GM21576 (cell line): ENCODE data around the gene PCNX2.
"Not testable (repeated sequence)": the region's sequence is repeated elsewhere in the genome, so short reads cannot be mapped to it uniquely, and the experiment has no call there.

Source experiments
- ATAC-seq: cut with Tn5 transposase; IDR thresholded peaks from one replicate; pipeline ENCODE4 v1.9.1; 2021; ENCODE audit warnings: mild to moderate bottlenecking, moderate library complexity; ENCODE audit not compliant: unreplicated experiment

PCNX2 gene

DNA sequence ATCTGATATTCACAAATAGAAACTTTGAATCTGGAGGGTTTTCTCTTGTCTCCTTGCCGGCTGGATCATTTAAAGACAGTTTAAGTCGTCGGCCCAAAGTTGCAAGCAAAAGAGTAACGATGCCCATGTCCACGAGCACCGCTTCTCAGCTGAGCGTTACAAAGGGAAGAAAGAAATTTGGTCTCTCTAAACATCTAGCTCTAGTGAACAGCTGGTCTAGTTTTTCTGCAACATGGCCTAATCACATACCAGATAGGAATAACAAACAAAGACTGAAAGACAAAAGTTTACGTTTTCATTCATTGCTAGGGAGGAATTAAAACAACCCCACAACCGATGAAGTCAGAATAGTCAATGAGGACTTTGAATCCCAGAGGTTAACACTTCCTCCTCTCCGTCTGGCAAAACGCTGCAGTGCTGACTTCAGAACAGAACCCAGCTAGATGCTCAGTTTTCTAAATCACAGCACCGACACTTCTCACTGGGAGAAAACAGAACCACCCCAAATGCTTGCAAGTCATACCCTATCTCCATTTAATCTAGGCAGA, 275.7 kb downstream of the PCNX2 start:
- no peak for ATAC-seq

DNA sequence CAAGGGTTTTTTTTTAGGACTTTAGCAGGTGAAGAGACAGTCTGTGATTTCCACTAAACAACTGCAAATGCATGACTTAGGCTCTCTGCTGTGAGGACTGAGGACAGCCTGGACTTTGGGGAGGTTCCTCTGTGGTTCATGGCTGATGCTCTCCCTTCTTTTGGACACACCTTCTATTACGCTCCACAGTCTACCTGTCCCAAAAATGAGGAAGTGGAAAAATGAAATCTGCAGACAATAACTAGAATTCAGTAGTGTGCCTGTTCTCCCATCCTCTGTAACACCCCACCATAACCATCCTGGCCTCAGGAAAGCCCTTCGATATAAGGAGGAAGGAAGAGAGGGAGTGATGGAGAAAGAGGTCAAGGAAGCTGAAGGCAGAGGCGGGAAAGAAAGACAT, 276.4 kb downstream of the PCNX2 start:
- ATAC-seq = no peak

DNA sequence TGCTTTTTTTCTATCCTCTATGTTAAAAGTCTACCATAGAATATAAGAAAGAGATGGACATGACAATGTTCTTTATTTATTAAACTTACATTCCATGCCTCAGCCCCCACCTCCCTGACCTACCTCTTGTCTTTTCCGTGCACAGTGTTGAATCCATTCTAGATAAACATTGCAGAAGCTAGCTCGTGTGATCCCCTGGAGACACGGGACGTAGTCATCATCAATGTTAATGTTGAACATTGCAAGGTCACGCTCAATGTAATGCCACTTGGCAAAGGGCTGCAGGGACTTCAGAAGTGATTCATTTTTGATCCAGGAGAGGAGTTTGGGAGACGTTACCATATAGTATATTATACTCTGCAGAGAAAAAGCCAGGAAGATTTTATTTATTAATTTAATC, 278.7 kb downstream of the PCNX2 start:
- ATAC-seq = no peak

DNA sequence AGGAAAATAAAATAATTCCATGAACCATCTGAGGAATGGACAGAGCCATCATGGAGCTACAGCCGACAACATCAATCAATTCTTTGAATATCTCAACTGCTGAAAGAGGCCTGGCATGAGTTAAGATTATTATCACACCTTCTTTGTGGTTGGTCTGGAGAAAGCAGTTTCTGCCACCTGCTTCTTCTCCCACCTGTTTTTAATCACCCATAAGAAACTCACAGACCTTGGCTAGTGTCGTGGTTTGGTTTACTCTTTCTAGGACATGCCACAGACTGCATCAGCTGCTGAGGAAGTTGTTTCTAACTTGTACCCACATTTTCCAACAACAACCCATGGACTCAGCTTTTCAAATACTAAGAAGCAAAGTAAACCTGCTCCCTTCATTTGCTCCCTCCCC, 279.6 kb downstream of the PCNX2 start:
- ATAC-seq = no peak

DNA sequence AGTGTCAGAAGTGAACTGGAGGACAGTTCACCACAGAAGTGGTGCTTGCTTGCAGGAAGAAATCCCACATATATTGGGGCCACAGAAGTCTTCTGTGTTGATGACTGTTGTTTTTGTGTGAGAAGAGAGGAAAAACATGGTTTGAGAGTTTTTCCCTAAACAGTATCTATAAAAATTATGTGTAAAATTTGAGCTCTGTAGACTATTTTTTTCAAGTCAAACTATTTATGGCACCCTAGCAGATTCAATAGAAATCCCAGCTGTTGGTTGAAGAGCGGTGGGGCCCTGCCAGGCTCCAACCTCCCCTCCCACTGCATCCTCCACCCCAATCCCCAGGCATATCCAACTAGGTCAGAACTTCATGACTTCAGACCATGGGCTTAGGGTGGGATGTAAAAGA, 283.5 kb downstream of the PCNX2 start:
- no peak for ATAC-seq

DNA sequence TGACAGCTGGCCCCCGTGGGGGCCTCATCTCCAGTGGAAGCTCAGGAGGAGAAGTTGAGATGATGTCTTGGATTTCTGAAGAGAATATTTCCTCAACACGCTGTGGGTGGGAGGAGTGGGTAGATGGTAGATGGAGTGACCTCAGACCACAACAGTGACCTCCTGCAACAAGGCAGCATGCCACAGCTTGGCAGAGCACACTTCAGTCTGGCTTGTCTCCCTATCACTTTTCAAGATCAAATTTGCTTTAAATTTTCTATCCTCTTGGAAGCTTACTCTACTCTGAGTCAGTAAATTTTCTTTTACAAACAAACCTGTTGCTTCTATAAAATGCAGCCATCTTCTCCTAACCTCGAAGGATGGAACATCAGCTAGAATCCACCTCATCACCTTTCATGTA, 285.4 kb downstream of the PCNX2 start:
- no peak for ATAC-seq

DNA sequence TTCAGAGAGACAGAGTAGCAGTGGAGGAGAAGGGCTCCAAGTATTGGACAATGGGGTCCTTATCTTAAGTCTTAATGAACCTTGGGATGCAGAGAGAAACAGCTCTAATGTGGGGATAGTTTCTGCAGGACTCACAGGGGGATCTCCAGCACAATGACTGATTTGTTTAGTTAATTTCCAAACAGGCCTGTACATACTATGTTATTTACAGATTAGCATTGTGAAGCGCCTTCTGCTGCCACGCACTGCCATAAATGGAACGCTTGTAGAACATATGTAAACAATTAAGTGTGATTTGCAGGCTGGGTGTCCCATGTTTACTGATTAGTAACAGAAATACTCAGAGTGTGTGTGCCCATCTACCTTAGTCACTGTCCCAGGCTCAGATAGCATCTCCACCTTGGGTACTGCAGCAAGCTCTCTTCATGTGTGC, 289.0 kb downstream of the PCNX2 start:
- no peak for ATAC-seq

DNA sequence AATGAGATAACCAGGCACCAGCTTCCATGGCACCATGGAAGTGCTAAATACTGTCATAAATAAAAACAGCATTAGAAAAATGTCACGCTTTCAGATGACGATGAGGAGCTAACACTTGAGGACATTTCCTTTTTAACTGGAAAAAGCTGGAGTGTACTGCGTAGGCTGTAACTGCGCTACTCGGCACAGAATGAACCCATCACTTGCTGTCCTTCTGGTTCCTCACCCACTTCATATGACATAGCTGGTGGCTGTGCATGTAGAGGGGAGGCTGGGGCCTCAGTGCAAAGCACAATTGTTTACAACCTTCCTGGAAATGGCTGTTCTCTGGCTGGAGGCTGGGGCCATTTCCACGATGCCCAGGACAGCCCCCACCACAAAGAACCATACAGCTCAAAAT, 289.4 kb downstream of the PCNX2 start:
- no peak for ATAC-seq

DNA sequence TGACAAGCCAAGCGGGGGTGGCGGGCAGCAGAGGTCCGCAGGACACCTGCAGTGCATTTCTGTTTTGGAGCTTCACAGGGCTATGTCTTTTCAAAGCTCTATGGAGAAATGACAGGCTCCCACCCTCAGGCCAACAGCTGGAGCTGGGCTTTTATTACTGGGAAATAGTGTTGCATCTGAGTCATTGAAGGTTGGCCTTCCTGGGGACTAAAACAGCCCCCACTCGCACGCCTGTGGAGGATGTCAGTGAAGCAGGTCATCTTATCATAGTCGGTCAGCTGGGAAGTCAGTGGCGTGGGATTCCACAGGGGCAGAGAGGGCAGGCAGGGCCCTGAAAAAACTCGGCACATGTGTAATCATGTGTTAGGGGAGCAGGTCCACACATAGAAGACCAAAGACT, 289.8 kb downstream of the PCNX2 start:
- ATAC-seq = no peak

DNA sequence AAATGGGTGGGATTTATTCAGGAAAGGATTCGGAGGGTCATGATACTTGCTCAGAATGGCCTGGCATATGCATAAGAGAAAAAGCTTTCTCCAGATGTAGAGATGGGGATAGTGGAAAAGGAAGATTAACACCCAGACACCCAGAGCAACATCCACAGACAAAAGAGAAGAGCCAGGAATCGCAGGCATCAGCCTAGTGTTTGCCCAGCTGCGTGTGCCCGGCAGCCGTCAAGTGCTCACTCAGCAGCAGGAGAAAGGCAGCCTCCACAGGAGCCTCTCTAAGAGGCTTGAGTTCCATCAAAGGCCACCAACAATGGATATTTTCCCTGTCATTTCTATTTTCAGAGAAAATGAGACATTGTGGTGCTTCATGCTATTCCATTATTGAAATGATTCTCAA, 290.4 kb downstream of the PCNX2 start:
- ATAC-seq = no peak

DNA sequence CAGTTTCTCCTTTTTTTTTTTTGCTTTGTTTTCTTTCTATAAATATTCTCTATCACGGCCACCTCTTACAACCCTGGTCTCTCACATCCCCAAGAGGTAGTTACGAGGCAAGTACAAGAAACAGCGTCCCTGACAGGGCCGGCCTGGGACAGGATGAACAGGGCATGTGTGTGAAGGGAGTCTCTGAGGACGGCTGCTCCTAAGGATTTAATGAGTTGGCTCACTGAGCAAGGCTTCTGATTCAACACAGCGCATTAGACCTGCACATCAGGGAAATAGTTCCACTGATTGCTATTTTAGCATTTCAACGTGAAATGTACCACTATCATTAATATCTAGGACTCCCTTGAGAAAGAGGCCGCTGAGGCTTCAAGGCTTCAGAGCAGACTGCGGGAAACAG, 291.1 kb downstream of the PCNX2 start:
- no peak for ATAC-seq

DNA sequence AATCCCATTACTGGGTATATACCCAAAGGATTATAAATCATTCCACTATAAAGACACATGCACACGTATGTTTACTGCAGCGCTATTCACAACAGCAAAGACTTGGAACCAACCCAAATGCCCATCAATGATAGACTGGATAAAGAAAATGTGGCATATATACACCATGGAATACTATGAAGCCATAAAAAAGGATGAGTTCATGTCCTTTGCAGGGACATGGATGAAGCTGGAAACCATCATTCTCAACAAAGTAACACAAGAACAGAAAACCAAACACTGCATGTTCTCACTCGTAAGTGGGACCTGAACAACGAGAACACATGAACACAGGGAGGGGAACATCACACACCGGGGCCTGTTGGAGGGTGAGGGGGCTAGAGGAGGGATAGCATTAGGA, 291.9 kb downstream of the PCNX2 start:
- ATAC-seq = not testable (repeated sequence)

DNA sequence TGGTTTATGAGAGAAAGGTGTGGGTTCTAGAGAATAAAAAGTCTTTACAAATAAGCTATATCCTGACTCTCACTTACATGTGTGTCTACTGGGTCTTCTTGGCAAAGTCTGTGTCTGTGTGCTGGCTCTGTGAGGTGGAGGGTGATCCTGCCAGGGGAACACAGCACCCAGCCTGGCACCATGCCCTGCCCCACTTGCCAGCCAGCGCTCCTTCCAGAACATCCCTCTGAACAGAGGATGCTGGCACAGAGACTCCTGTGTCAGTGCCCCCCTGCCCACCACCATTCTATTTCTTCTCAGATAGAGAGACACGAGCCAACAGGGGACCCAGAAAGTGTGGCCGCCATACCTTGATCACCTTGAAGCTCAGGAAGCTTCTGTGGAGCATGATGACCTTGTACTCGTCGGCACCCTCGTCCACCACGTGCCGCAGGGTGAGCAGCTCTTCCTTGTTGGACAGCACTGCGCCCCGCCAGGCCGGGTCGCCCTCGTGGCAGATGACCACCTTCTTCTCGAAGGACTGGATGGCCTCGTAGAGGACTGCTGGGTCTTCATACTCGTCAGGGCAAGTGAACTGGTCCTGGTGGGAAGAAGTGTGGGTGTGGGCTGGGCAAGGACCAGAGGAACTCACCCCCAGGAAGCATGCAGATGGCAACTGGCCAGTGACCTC, 295.4 kb downstream of the PCNX2 start:
- no peak for ATAC-seq

DNA sequence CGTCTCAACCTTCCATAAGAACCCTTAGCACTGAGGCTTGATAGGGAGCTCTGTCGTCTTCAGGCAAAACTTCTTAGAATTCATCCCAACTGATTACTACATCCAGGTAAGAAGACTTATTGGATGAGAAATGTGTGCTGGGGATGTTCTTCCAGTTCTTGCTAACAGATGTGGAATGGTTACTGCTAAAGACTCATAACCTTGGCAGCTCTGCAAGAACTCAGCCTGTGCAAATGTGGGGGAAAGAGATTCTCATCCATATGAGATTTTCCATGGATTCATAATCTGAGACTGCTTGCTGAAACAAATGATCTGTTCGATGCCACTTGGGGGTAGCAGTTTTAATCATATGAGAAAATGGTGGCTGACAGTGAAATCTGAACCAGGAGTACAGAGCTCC, 296.9 kb downstream of the PCNX2 start:
- no peak for ATAC-seq

DNA sequence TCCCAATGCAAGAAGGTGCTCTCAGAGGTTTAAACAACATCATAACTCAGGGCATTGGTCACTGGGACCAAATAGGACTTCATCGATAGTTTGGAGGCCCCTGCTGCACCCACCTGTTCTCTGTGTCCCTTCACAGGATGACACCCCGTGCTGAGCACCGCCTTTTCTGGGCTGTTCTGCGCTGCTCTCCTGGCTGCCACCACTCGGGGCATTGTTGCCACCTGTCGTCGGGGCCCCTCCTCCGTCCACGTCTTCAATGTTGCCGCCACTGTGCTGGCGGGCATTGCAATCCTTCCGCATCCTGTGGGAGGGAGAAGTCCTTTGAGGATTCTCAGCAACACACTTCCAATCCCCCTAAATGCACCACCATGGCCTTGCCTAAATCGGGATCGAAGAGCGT, 297.4 kb downstream of the PCNX2 start:
- ATAC-seq = no peak

DNA sequence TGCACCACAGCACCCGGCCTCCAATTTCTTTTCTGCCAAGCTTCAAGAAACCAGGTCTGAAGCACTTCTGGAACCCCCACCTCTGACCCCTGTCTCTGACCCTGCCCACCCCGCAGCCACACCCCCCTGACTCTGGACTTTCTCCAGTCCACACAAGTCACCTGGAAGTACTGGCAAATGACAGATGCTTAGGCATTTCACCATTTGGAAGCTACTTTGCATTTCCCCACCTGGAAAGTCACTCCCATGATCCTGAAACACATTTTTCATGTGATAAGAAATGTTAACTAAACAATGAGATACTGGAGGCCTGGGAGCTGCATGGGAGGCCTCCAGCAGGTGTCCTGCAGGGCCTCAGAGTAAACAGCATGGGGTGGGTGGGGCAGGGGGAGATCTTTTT, 299.4 kb downstream of the PCNX2 start:
- no peak for ATAC-seq

DNA sequence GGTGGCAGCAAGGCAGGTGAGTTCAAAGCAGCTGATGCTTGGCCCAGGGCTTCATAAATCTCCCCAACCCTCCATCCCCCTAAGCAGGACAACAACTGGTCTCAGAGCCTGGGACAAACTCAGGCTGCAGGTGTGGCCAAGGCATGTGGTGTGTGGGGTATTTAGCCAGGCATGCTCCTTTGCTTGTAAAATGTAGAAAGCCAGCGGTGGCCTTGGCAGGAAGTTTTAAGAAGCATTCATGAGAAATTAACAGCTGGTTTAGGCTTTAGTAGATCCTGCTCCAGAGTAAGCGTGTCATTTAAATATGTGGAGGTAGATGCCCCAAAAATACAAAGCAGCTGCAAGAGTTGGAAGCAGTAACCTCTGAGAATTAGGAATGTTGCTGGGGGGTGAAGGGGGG, 300.3 kb downstream of the PCNX2 start:
- no peak for ATAC-seq

DNA sequence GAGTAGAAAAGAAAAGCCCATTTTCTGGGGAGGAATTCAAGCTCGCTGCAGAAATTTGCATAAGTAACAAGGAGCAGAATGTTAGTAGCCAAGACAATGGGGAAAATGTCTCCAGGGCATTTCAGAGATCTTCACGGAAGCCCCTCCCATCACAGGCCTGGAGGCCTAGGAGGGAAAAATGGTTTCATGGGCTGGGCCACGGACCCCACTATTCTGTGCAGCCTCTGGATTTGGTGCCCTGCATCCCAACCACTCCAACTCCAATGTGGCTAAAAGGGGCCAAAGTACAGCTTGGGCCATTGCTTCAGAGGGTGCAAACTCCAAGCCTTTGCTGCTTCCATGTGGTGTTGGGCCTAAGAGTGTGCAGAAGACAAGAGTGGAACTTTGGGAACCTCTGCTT, 302.0 kb downstream of the PCNX2 start:
- ATAC-seq = no peak

DNA sequence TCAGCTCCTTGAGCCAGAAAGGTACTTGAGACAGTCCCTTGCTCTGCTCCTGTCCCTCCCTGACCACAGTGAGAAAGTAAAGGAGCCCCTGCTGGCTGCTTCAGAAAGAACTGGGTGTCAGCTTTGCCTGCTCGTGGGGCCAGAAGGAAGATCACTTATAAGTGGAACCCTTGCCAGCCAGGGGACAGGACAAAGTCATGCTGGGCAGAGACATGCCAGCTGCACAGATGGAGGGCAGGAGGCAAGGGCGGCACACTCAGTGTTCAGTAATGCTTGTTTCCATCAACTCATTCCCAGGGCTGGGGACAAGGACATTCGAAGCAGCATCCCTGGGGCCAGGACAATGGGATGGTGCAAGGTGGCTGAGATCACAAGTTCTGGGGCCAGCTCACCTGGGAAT, 303.3 kb downstream of the PCNX2 start:
- ATAC-seq = no peak

DNA sequence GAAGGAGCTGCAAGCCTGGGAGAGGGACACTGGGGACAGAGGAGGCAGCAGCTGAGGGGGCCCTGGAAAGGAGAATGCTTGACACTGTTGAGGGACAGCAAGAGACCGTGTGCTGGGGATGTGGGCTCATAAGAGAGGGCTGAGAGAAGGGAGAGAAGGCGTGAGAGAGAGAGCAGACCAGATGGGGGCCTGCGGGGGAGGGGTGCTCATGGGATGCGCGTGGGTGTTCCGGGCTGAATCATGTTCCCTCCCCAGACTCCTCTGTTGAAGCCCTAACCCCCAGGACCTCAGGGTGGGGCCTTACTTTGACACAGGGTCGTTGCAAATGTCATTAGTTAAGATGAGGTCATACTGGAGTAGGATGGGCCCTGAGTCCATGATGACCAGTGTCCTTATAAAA, 304.3 kb downstream of the PCNX2 start:
- no peak for ATAC-seq

DNA sequence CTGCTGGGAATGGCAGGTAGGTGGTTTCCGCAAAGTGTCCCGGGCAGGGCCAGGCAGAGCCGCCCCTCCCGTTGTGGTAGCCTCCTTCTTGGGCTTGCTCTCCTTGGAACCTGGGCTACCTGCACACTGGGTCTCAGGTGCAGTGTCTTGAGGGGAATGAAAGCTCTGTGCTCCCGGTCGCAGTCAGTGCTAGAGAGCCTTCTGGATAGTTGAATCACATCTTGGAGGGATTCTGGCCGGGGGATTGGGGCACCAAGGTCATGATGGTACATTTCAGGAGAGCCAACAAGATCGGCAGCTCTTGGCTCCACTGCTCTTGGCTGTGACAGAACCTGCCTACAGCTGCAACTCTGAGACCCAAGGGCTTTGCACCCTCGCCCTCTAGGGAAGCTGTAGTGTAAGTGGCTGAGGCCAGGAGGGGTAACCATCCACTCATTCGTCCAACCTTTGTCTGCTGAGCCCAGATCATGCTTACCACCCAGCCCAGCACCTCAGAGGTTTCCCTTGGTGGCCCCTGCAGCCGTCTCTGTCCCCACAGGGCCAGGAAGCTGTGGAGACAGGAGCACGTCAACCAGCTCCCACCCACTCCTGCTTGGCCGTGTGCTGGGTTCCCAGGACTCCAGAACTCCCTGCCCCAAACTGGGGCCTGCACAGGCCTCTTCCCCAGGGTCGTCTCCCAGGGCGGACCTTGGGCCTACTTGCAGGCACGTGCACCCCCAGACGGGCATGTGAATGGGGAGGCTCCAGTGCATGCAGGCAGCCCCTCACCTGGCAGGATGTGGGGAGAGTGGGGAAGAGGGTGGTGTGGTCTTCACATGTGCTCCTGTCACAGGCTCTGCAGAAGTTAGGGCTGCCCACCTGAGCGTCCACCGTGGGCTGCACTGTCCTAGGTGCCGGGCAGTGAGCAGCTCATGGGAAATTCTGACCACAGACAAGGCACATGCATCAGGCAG, 305.1 kb downstream of the PCNX2 start:
- ATAC-seq = no peak

DNA sequence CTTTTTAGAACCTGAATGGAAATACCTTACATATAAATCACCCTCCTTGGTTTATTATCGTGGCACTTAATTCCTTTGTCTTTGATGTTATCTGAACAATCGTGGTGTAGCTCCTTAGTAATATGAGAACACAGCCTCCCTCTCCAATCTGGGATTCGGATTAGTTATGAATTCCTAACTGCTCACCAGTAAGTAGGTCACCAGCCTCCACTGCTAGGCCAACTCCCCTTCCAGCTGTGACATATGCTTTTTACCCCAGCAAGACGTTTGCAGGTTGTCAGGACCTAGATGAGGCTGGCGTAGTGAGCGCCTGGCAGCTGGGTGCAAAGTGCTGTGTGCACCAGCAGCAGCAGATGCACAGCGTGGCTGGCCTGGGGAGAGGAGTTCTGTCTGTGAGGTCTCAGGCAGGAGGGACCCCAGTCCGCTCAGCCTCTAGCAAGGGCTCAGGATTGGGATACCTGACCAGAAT, 306.9 kb downstream of the PCNX2 start:
- no peak for ATAC-seq
